Measurements from ENCODE around the gene TROAP.

The TROAP gene

GRCh38 chr12:49352351-49352750 is 29.3 kb downstream of the TROAP start:
- H3K4me3 ChIP-seq (ENCODE audit: insufficient read depth, low read depth, low read length, poor library complexity, severe bottlenecking), result no peak overlapping the region
- no peaks in the 10 kb centered on the region for H3K9me3 ChIP-seq (ENCODE audit: control insufficient read depth, low read length)
- peaks cover 8% of the 10 kb centered on the region for H3K4me1 ChIP-seq (ENCODE audit: control insufficient read depth, insufficient read depth, low read length, poor library complexity, severe bottlenecking)
- no peak overlapping the region for H3K27ac ChIP-seq (ENCODE audit: insufficient read depth, low read length, poor library complexity, severe bottlenecking)
- no peak for DNase-seq
- H3K27me3 ChIP-seq (replicated peaks; ENCODE audit: control insufficient read depth, insufficient read depth, low read length, poor library complexity, severe bottlenecking), result peaks cover 29% of the 10 kb centered on the region
- H3K36me3 ChIP-seq (ENCODE audit: control insufficient read depth, insufficient read depth, low read length), result no peaks in the 10 kb centered on the region

GRCh38 chr12:49355913-49356312 is 32.9 kb downstream of the TROAP start:
- no peak for DNase-seq
- H3K27ac ChIP-seq (ENCODE audit: insufficient read depth, low read length, poor library complexity, severe bottlenecking), result no peak overlapping the region
- no peaks in the 10 kb centered on the region for H3K9me3 ChIP-seq (ENCODE audit: control insufficient read depth, low read length)
- H3K36me3 ChIP-seq (ENCODE audit: control insufficient read depth, insufficient read depth, low read length), result no peaks in the 10 kb centered on the region
- H3K4me1 ChIP-seq (ENCODE audit: control insufficient read depth, insufficient read depth, low read length, poor library complexity, severe bottlenecking), result no peaks in the 10 kb centered on the region
- no peak overlapping the region for H3K4me3 ChIP-seq (ENCODE audit: insufficient read depth, low read depth, low read length, poor library complexity, severe bottlenecking)
- peaks cover 2% of the 10 kb centered on the region for H3K27me3 ChIP-seq (replicated peaks; ENCODE audit: control insufficient read depth, insufficient read depth, low read length, poor library complexity, severe bottlenecking)

- DNase-seq, result no peak
- Histone ChIP-seq H3K9me3 (ENCODE audit: control insufficient read depth, low read length) (no peaks in the 10 kb centered on the region), H3K36me3 (ENCODE audit: control insufficient read depth, insufficient read depth, low read length) (no peaks in the 10 kb centered on the region), H3K27me3 (replicated peaks; ENCODE audit: control insufficient read depth, insufficient read depth, low read length, poor library complexity, severe bottlenecking) (no peaks in the 10 kb centered on the region), H3K4me1 (ENCODE audit: control insufficient read depth, insufficient read depth, low read length, poor library complexity, severe bottlenecking) (no peaks in the 10 kb centered on the region), H3K4me3 (ENCODE audit: insufficient read depth, low read depth, low read length, poor library complexity, severe bottlenecking) (no peak overlapping the region), H3K27ac (ENCODE audit: insufficient read depth, low read length, poor library complexity, severe bottlenecking) (no peak overlapping the region)
Measured at GRCh38 chr12:49357103-49357678, 34.1 kb downstream of the TROAP start.

- Histone ChIP-seq H3K27ac (ENCODE audit: insufficient read depth, low read length, poor library complexity, severe bottlenecking) (no peak overlapping the region), H3K4me1 (ENCODE audit: control insufficient read depth, insufficient read depth, low read length, poor library complexity, severe bottlenecking) (no peaks in the 10 kb centered on the region), H3K4me3 (ENCODE audit: insufficient read depth, low read depth, low read length, poor library complexity, severe bottlenecking) (no peak overlapping the region), H3K27me3 (replicated peaks; ENCODE audit: control insufficient read depth, insufficient read depth, low read length, poor library complexity, severe bottlenecking) (no peaks in the 10 kb centered on the region), H3K36me3 (ENCODE audit: control insufficient read depth, insufficient read depth, low read length) (no peaks in the 10 kb centered on the region), H3K9me3 (ENCODE audit: control insufficient read depth, low read length) (no peaks in the 10 kb centered on the region)
- DNase-seq, result peak in 2 of 3 donors; percentile 31 to 37
Measured at GRCh38 chr12:49358483-49359141, 35.6 kb downstream of the TROAP start.

GRCh38 chr12:49359671-49360070 is 36.6 kb downstream of the TROAP start:
- Histone ChIP-seq H3K27me3 (replicated peaks; ENCODE audit: control insufficient read depth, insufficient read depth, low read length, poor library complexity, severe bottlenecking) (no peaks in the 10 kb centered on the region), H3K27ac (ENCODE audit: insufficient read depth, low read length, poor library complexity, severe bottlenecking) (no peak overlapping the region), H3K9me3 (ENCODE audit: control insufficient read depth, low read length) (no peaks in the 10 kb centered on the region), H3K4me3 (ENCODE audit: insufficient read depth, low read depth, low read length, poor library complexity, severe bottlenecking) (no peak overlapping the region), H3K36me3 (ENCODE audit: control insufficient read depth, insufficient read depth, low read length) (no peaks in the 10 kb centered on the region), H3K4me1 (ENCODE audit: control insufficient read depth, insufficient read depth, low read length, poor library complexity, severe bottlenecking) (no peaks in the 10 kb centered on the region)
- DNase-seq, result no peak

- no peak for DNase-seq
- no peak overlapping the region for H3K27ac ChIP-seq (ENCODE audit: insufficient read depth, low read length, poor library complexity, severe bottlenecking)
- H3K27me3 ChIP-seq (replicated peaks; ENCODE audit: control insufficient read depth, insufficient read depth, low read length, poor library complexity, severe bottlenecking), result no peaks in the 10 kb centered on the region
- no peak overlapping the region for H3K4me3 ChIP-seq (ENCODE audit: insufficient read depth, low read depth, low read length, poor library complexity, severe bottlenecking)
- peaks cover 4% of the 10 kb centered on the region for H3K4me1 ChIP-seq (ENCODE audit: control insufficient read depth, insufficient read depth, low read length, poor library complexity, severe bottlenecking)
- H3K9me3 ChIP-seq (ENCODE audit: control insufficient read depth, low read length), result no peaks in the 10 kb centered on the region
- no peaks in the 10 kb centered on the region for H3K36me3 ChIP-seq (ENCODE audit: control insufficient read depth, insufficient read depth, low read length)
Measured at GRCh38 chr12:49362077-49362476, 39.0 kb downstream of the TROAP start.

GRCh38 chr12:49364989-49365388 is 41.9 kb downstream of the TROAP start:
- Histone ChIP-seq H3K27ac (ENCODE audit: insufficient read depth, low read length, poor library complexity, severe bottlenecking) (no peak overlapping the region), H3K36me3 (ENCODE audit: control insufficient read depth, insufficient read depth, low read length) (no peaks in the 10 kb centered on the region)
- DNase-seq, result no peak

GRCh38 chr12:49365542-49365941 is 42.5 kb downstream of the TROAP start:
- no peak overlapping the region for H3K27ac ChIP-seq (ENCODE audit: insufficient read depth, low read length, poor library complexity, severe bottlenecking)
- no peaks in the 10 kb centered on the region for H3K9me3 ChIP-seq (ENCODE audit: control insufficient read depth, low read length)
- no peak for DNase-seq
- H3K36me3 ChIP-seq (ENCODE audit: control insufficient read depth, insufficient read depth, low read length), result no peaks in the 10 kb centered on the region
- peaks cover 4% of the 10 kb centered on the region for H3K4me1 ChIP-seq (ENCODE audit: control insufficient read depth, insufficient read depth, low read length, poor library complexity, severe bottlenecking)
- no peaks in the 10 kb centered on the region for H3K27me3 ChIP-seq (replicated peaks; ENCODE audit: control insufficient read depth, insufficient read depth, low read length, poor library complexity, severe bottlenecking)
- no peak overlapping the region for H3K4me3 ChIP-seq (ENCODE audit: insufficient read depth, low read depth, low read length, poor library complexity, severe bottlenecking)

More at GRCh38 chr12:49364989-49365388, 41.9 kb downstream of the TROAP start:
- H3K9me3 ChIP-seq (ENCODE audit: control insufficient read depth, low read length), result no peaks in the 10 kb centered on the region
- peaks cover 4% of the 10 kb centered on the region for H3K4me1 ChIP-seq (ENCODE audit: control insufficient read depth, insufficient read depth, low read length, poor library complexity, severe bottlenecking)
- no peaks in the 10 kb centered on the region for H3K27me3 ChIP-seq (replicated peaks; ENCODE audit: control insufficient read depth, insufficient read depth, low read length, poor library complexity, severe bottlenecking)
- no peak overlapping the region for H3K4me3 ChIP-seq (ENCODE audit: insufficient read depth, low read depth, low read length, poor library complexity, severe bottlenecking)

- Histone ChIP-seq H3K27me3 (replicated peaks; ENCODE audit: control insufficient read depth, insufficient read depth, low read length, poor library complexity, severe bottlenecking) (no peaks in the 10 kb centered on the region), H3K36me3 (ENCODE audit: control insufficient read depth, insufficient read depth, low read length) (no peaks in the 10 kb centered on the region), H3K4me1 (ENCODE audit: control insufficient read depth, insufficient read depth, low read length, poor library complexity, severe bottlenecking) (peaks cover 4% of the 10 kb centered on the region), H3K9me3 (ENCODE audit: control insufficient read depth, low read length) (no peaks in the 10 kb centered on the region), H3K27ac (ENCODE audit: insufficient read depth, low read length, poor library complexity, severe bottlenecking) (peak overlapping the region; percentile 82), H3K4me3 (ENCODE audit: insufficient read depth, low read depth, low read length, poor library complexity, severe bottlenecking) (peak overlapping the region; percentile 97)
- DNase-seq, result no peak
Measured at GRCh38 chr12:49366096-49366651, 43.1 kb downstream of the TROAP start.

GRCh38 chr12:49366652-49367380 is 43.8 kb downstream of the TROAP start:
- H3K27ac ChIP-seq (ENCODE audit: insufficient read depth, low read length, poor library complexity, severe bottlenecking), result peak overlapping the region; percentile 82
- H3K4me1 ChIP-seq (ENCODE audit: control insufficient read depth, insufficient read depth, low read length, poor library complexity, severe bottlenecking), result peaks cover 4% of the 10 kb centered on the region
- no peaks in the 10 kb centered on the region for H3K36me3 ChIP-seq (ENCODE audit: control insufficient read depth, insufficient read depth, low read length)
- peak; percentile 67 to 78 (median 74) for DNase-seq
- no peaks in the 10 kb centered on the region for H3K9me3 ChIP-seq (ENCODE audit: control insufficient read depth, low read length)
- H3K4me3 ChIP-seq (ENCODE audit: insufficient read depth, low read depth, low read length, poor library complexity, severe bottlenecking), result peak overlapping the region; percentile 97
- H3K27me3 ChIP-seq (replicated peaks; ENCODE audit: control insufficient read depth, insufficient read depth, low read length, poor library complexity, severe bottlenecking), result no peaks in the 10 kb centered on the region
